NCI-H774 (cell line): ENCODE data around the gene BRD2.

Experiments used
- DNase-seq: peaks from one replicate; lab custom pipeline; 2025; lab: John Stamatoyannopoulos, UW

Gene BRD2

GRCh38 chr6:32949113-32949512 lies 19.3 kb upstream of the BRD2 start:
- DNase-seq: no peak

- DNase-seq: no peak
Measured at GRCh38 chr6:32950010-32950409, 18.4 kb upstream of the BRD2 start.

- DNase-seq: no peak
Measured at GRCh38 chr6:32950449-32950848, 17.9 kb upstream of the BRD2 start.

GRCh38 chr6:32952817-32953739 lies 15.3 kb upstream of the BRD2 start, which contains the start of gene HLA-DMA:
HLA-DMA (minus strand) TSS chr6:32953097; CDS start chr6:32953036, 61 bp downstream.
- peak; percentile 62 for DNase-seq

- DNase-seq: no peak
Measured at GRCh38 chr6:32953775-32954174, 14.6 kb upstream of the BRD2 start.

GRCh38 chr6:32954267-32954666 lies 14.1 kb upstream of the BRD2 start:
- DNase-seq: no peak

GRCh38 chr6:32954986-32955802 lies 13.2 kb upstream of the BRD2 start:
- DNase-seq: peak; percentile 6

- DNase-seq: no peak
Measured at GRCh38 chr6:32956176-32956575, 12.2 kb upstream of the BRD2 start.

- DNase-seq: no peak
Measured at GRCh38 chr6:32960563-32960962, 7.8 kb upstream of the BRD2 start.

- no peak for DNase-seq
Measured at GRCh38 chr6:32962213-32962826, 6.1 kb upstream of the BRD2 start.

GRCh38 chr6:32963866-32964265 lies 4.5 kb upstream of the BRD2 start:
- DNase-seq: no peak

GRCh38 chr6:32964776-32965175 lies 3.6 kb upstream of the BRD2 start:
- no peak for DNase-seq

GRCh38 chr6:32967151-32968091 lies 973 bp upstream of the BRD2 start:
- peak; percentile 22 for DNase-seq

- peak; percentile 84 for DNase-seq
Measured at GRCh38 chr6:32968867-32969684, 682 bp downstream of the BRD2 start.

GRCh38 chr6:32969685-32970412 lies 1.5 kb downstream of the BRD2 start:
- DNase-seq: peak; percentile 30

- DNase-seq: peak; percentile 74
Measured at GRCh38 chr6:32970413-32971241, 2.2 kb downstream of the BRD2 start.

- no peak for DNase-seq
Measured at GRCh38 chr6:32971242-32971580, 2.8 kb downstream of the BRD2 start.

- DNase-seq: peak; percentile 98
Measured at GRCh38 chr6:32971581-32972352, 3.4 kb downstream of the BRD2 start.
